HCT116 (cell line): ENCODE data around the gene ZNF248. TPM values are rescaled to one million over a fixed set of nuclear protein-coding genes. Genes with fewer than 3 reads are reported as not detected.
"Not testable (repeated sequence)": the region's sequence is repeated elsewhere in the genome, so short reads cannot be mapped to it uniquely, and the experiment has no call there.

Experiments
- ATAC-seq: fragments of 200-7000 bp; cut with Tn5 transposase; 2 replicates; pipeline ENCODE4 v1.9.1; 2020; ENCODE audit warnings: mild to moderate bottlenecking, moderate library complexity
- BruUV-seq: library from RNA; stranded (reverse); fragments of 400-500 nt; replicated peaks from 2 replicates; lab custom pipeline; 2021; lab: Mats Ljungman, UMichigan
- CTCF ChIA-PET: fragments of 300-600 bp; sonication (Branson Sonifier 250); formaldehyde crosslinking; loops from one replicate; lab custom pipeline; 2021; ENCODE audit warnings: antibody characterized with exemption; lab: Charles Lee
- POLR2A ChIA-PET: fragments of 300-600, 350-600 bp; sonication (Branson Sonifier 250); formaldehyde crosslinking; loops from one replicate; lab custom pipeline; 2021; ENCODE audit warnings: antibody characterized with exemption; lab: Charles Lee
- RAD21 ChIA-PET, 2 experiments: fragments of 300-600 bp; sonication (Branson Sonifier 250); formaldehyde crosslinking; loops; one replicate each; lab custom pipeline; 2023; ENCODE audit warnings: low total read pairs in 2 of 2; ENCODE audit not compliant: uncharacterized antibody in 2 of 2, unreplicated experiment in 2 of 2, low non-redundant PET in 1 of 2; lab: Charles Lee
- DNase-seq: peaks from one replicate; pipeline ENCODE4 v3.0.0-alpha.2; 2010; ENCODE audit warnings: low read depth, low spot score
- H2AFZ ChIP-seq: fragments of 200-600 bp; shearing (Covaris generic), sonication (generic); 2 replicates; pipeline ENCODE4 v1.6.1; 2017; ENCODE audit warnings: low read depth, mixed run types, mixed read lengths, antibody characterized with exemption, low read length; ENCODE audit not compliant: poor library complexity, severe bottlenecking
- H3K27ac ChIP-seq: 2 replicates; pipeline ENCODE4 v1.5.1; 2012; ENCODE audit warnings: low read depth, low read length
- H3K27me3 ChIP-seq: fragments of 200-600 bp; sonication (generic); 2 replicates; pipeline ENCODE4 v1.6.1; 2016; ENCODE audit warnings: mixed run types, low read length, mixed read lengths; ENCODE audit not compliant: insufficient read depth
- H3K36me3 ChIP-seq, 2 experiments: fragments of 200-500 bp in 1 of 2; fragments of 200-600 bp in 1 of 2; sonication (Bioruptor generic) in 1 of 2; sonication (generic) in 1 of 2; 2 replicates each; pipeline versions ENCODE4 v1.5.1 to v1.6.1; 2014 to 2016; ENCODE audit warnings: low read length in 2 of 2, inconsistent platforms in 1 of 2, mixed read lengths in 1 of 2, mixed run types in 1 of 2; ENCODE audit not compliant: insufficient read depth in 2 of 2, control insufficient read depth in 1 of 2
- H3K4me1 ChIP-seq, 2 experiments: fragments of 200-600 bp in 1 of 2; sonication (generic) in 1 of 2; 2 replicates each; pipeline versions ENCODE4 v1.5.1 to v1.6.1; 2012 to 2017; ENCODE audit warnings: low read length in 2 of 2, inconsistent platforms in 1 of 2, mild to moderate bottlenecking in 1 of 2, mixed read lengths in 1 of 2, mixed run types in 1 of 2, moderate library complexity in 1 of 2; ENCODE audit not compliant: insufficient read depth in 2 of 2, control insufficient read depth in 1 of 2
- H3K4me2 ChIP-seq: fragments of 200-600 bp; sonication (generic); 2 replicates; pipeline ENCODE4 v1.6.1; 2017; ENCODE audit warnings: mixed run types, low read length, mixed read lengths
- H3K4me3 ChIP-seq, 2 experiments: fragments of 200-600 bp in 1 of 2; sonication (generic) in 1 of 2; replicated peaks in 1 of 2; 2 replicates each; pipeline ENCODE4 v1.5.1; 2011 to 2016; ENCODE audit warnings: low read length in 2 of 2, control low read depth in 1 of 2, low read depth in 1 of 2, mild to moderate bottlenecking in 1 of 2, mixed read lengths in 1 of 2, mixed run types in 1 of 2
- H3K79me2 ChIP-seq: fragments of 200-600 bp; sonication (generic); 2 replicates; pipeline ENCODE4 v1.6.1; 2017; ENCODE audit warnings: mild to moderate bottlenecking, mixed run types, low read length, moderate library complexity, mixed read lengths; ENCODE audit not compliant: insufficient read depth
- H3K9ac ChIP-seq: fragments of 200-600 bp; sonication (generic); 2 replicates; pipeline ENCODE4 v1.6.1; 2016; ENCODE audit warnings: low read length, mixed read lengths
- H3K9me2 ChIP-seq: fragments of 200-600 bp; sonication (generic), shearing (Covaris generic); 2 replicates; pipeline ENCODE4 v1.6.1; 2017; ENCODE audit warnings: mixed run types, mild to moderate bottlenecking, moderate library complexity; ENCODE audit not compliant: insufficient read depth
- H3K9me3 ChIP-seq, 2 experiments: fragments of 200-500 bp in 1 of 2; fragments of 200-600 bp in 1 of 2; sonication (Bioruptor generic) in 1 of 2; sonication (generic) in 1 of 2; 2 replicates each; pipeline ENCODE4 v1.6.1; 2014 to 2017; ENCODE audit warnings: low read length in 2 of 2, mixed read lengths in 2 of 2, inconsistent platforms in 1 of 2, low read depth in 1 of 2, mild to moderate bottlenecking in 1 of 2, mixed run types in 1 of 2, moderate library complexity in 1 of 2; ENCODE audit not compliant: control insufficient read depth in 1 of 2, insufficient read depth in 1 of 2
- H4K20me1 ChIP-seq: fragments of 200-600 bp; sonication (generic), shearing (Covaris generic); 2 replicates; pipeline ENCODE4 v1.6.1; 2017; ENCODE audit warnings: mixed run types, mild to moderate bottlenecking, moderate library complexity; ENCODE audit not compliant: insufficient read depth
- CBX3 ChIP-seq: IDR thresholded peaks from 2 replicates; pipeline ENCODE4 v1.6.1; 2012; ENCODE audit warnings: low read depth
- EZH2 ChIP-seq: fragments of 200-600 bp; sonication (generic); IDR thresholded peaks from 2 replicates; pipeline ENCODE4 v1.6.1; 2017; ENCODE audit warnings: antibody characterized with exemption, mixed run types
- EZH2phosphoT487 ChIP-seq: fragments of 200-600 bp; IDR thresholded peaks from 2 replicates; pipeline ENCODE4 v1.6.1; 2018; ENCODE audit warnings: antibody characterized with exemption, borderline replicate concordance
- JUND ChIP-seq: IDR thresholded peaks from 2 replicates; pipeline ENCODE4 v1.6.1; 2012
- POLR2AphosphoS5 ChIP-seq: IDR thresholded peaks from 2 replicates; pipeline ENCODE4 v1.6.1; 2011; ENCODE audit warnings: mild to moderate bottlenecking, low read depth, low read length, moderate library complexity
- REST ChIP-seq: IDR thresholded peaks from 2 replicates; pipeline ENCODE4 v1.6.1; 2012; ENCODE audit warnings: low read depth
- SIN3A ChIP-seq: IDR thresholded peaks from 2 replicates; pipeline ENCODE4 v1.6.1; 2012; ENCODE audit warnings: low read depth
- SRF ChIP-seq: IDR thresholded peaks from 2 replicates; pipeline ENCODE4 v1.6.1; 2012; ENCODE audit warnings: low read depth
- YY1 ChIP-seq: IDR thresholded peaks from 2 replicates; pipeline ENCODE4 v1.6.1; 2011; ENCODE audit warnings: low read length, low read depth, moderate library complexity, mild to moderate bottlenecking; ENCODE audit not compliant: insufficient replicate concordance; ENCODE audit errors: extremely low read depth
- ZBTB33 ChIP-seq: IDR thresholded peaks from 2 replicates; pipeline ENCODE4 v1.6.1; 2011; ENCODE audit warnings: mild to moderate bottlenecking, low read length, moderate library complexity; ENCODE audit not compliant: insufficient replicate concordance; ENCODE audit errors: extremely low read depth
- intact Hi-C: fragments of 100-400 bp; cut with micrococcal nuclease; formaldehyde crosslinking; loops from 2 replicates; pipeline ENCODE4 v1.10.0; 2022
- total RNA-seq: library from RNA; stranded (reverse); gene quantifications from one replicate; pipeline ENCODE4 v1.2.1, GENCODE V29; 2021; ENCODE audit not compliant: unreplicated experiment

ZNF248 gene
- total RNA-seq, 1 experiment from 2014 or later, result 6.2 TPM

GRCh38 chr10:37739181-37739580 is 118.2 kb downstream of the ZNF248 start:
- Histone ChIP-seq H3K27ac (no peak overlapping the region), H3K9me3 (no peaks in the 10 kb centered on the region), H3K9me2 (no peaks in the 10 kb centered on the region), H3K79me2 (no peaks in the 10 kb centered on the region), H3K4me1 (peaks cover 0 to 10% of the 10 kb centered on the region in 2 experiments; a peak in 2 of 4 replicates), H2AFZ (no peak overlapping the region), H3K4me3 (no peak overlapping the region), H4K20me1 (no peaks in the 10 kb centered on the region), H3K9ac (no peak overlapping the region), H3K4me2 (no peak overlapping the region), H3K27me3 (no peaks in the 10 kb centered on the region), H3K36me3 (no peaks in the 10 kb centered on the region)
- TF ChIP-seq SIN3A, result no peak
- no peak for TF ChIP-seq EZH2phosphoT487
- TF ChIP-seq SRF, result no peak
- no peak for TF ChIP-seq REST
- no peak for TF ChIP-seq POLR2AphosphoS5
- no peak for TF ChIP-seq EZH2
- TF ChIP-seq CBX3, result no peak
- no peak for TF ChIP-seq ZBTB33
- no peak for TF ChIP-seq YY1
- no peak for TF ChIP-seq JUND
- ChIA-PET CTCF (no interaction called here), RAD21 (no interaction called here), POLR2A (no interaction called here)
- DNase-seq, result no peak
- ATAC-seq, result no peak
- intact Hi-C loops, result no loop called here
- BruUV-seq, result no TSS peak

- intact Hi-C loops, H3K9ac ChIP-seq, H3K4me3 ChIP-seq, BruUV-seq, H3K9me3 ChIP-seq, H3K4me1 ChIP-seq, H2AFZ ChIP-seq, H3K27me3 ChIP-seq, POLR2A ChIA-PET, H3K4me2 ChIP-seq, H3K9me2 ChIP-seq, DNase-seq, H3K27ac ChIP-seq, RAD21 ChIA-PET, H3K36me3 ChIP-seq, H3K79me2 ChIP-seq, CTCF ChIA-PET, H4K20me1 ChIP-seq, ATAC-seq: not testable (repeated sequence)
Measured at GRCh38 chr10:37738241-37738640, 119.2 kb downstream of the ZNF248 start.
